ENCODE results near the gene RGS7. TPM values are rescaled to one million over a fixed set of nuclear protein-coding genes. Genes with fewer than 3 reads are reported as not detected.
A peak's percentile ranks its signal among the peaks of the same experiment; 100 is the strongest.

The RGS7 gene
- polyA plus RNA-seq, 3 donors from 2014 or later = not detected

- Mint-ChIP-seq H3K27me3 (ENCODE audit: low read depth in 3 of 3) (peaks cover 12 to 18% (median 13%) of the 10 kb centered on the region in 3 donors), H3K9me3 (peaks cover 0 to 11% (median 2%) of the 10 kb centered on the region in 6 donors), H3K27ac (no peak overlapping the region), H3K4me3 (peak overlapping the region in 4 of 5 donors; percentile 28 to 54 (median 42)), H3K36me3 (no peaks in the 10 kb centered on the region), H3K4me1 (peaks cover 1 to 4% of the 10 kb centered on the region in 2 donors)
- DNase-seq = no peak
Measured at GRCh38 chr1:241357366-241358340, 648 bp upstream of the RGS7 start.

- H3K27ac Mint-ChIP-seq = no peak overlapping the region
- peak overlapping the region in 2 of 5 donors; percentile 27 to 55 for H3K4me3 Mint-ChIP-seq
- peaks cover 1 to 4% of the 10 kb centered on the region in 2 donors for H3K4me1 Mint-ChIP-seq
- peaks cover 0 to 11% (median 2%) of the 10 kb centered on the region in 6 donors for H3K9me3 Mint-ChIP-seq
- H3K36me3 Mint-ChIP-seq = no peaks in the 10 kb centered on the region
- DNase-seq = no peak
- peaks cover 11 to 18% (median 12%) of the 10 kb centered on the region in 3 donors for H3K27me3 Mint-ChIP-seq (ENCODE audit: low read depth in 3 of 3)
Measured at GRCh38 chr1:241356187-241356518, 852 bp downstream of the RGS7 start.

GRCh38 chr1:241355311-241356010 is 1.5 kb downstream of the RGS7 start:
- Mint-ChIP-seq H3K27ac (no peak overlapping the region), H3K27me3 (ENCODE audit: low read depth in 3 of 3) (peaks cover 11 to 18% (median 12%) of the 10 kb centered on the region in 3 donors), H3K9me3 (peaks cover 0 to 11% (median 2%) of the 10 kb centered on the region in 6 donors), H3K4me1 (peaks cover 1 to 4% of the 10 kb centered on the region in 2 donors), H3K36me3 (no peaks in the 10 kb centered on the region), H3K4me3 (peak overlapping the region in 2 of 5 donors; percentile 32 to 38)
- DNase-seq = no peak

- H3K4me3 Mint-ChIP-seq = no peak overlapping the region
- peaks cover 5 to 14% (median 10%) of the 10 kb centered on the region in 3 donors for H3K27me3 Mint-ChIP-seq (ENCODE audit: low read depth in 3 of 3)
- H3K4me1 Mint-ChIP-seq = no peaks in the 10 kb centered on the region
- no peaks in the 10 kb centered on the region for H3K36me3 Mint-ChIP-seq
- DNase-seq = no peak
- no peak overlapping the region for H3K27ac Mint-ChIP-seq
- H3K9me3 Mint-ChIP-seq = peaks cover 0 to 11% (median 1%) of the 10 kb centered on the region in 6 donors
Measured at GRCh38 chr1:241352401-241352800, 4.6 kb downstream of the RGS7 start.

GRCh38 chr1:241351841-241352240 is 5.2 kb downstream of the RGS7 start:
- H3K27ac Mint-ChIP-seq = no peak overlapping the region
- peaks cover 4 to 14% (median 10%) of the 10 kb centered on the region in 3 donors for H3K27me3 Mint-ChIP-seq (ENCODE audit: low read depth in 3 of 3)
- H3K4me1 Mint-ChIP-seq = no peaks in the 10 kb centered on the region
- no peaks in the 10 kb centered on the region for H3K36me3 Mint-ChIP-seq
- DNase-seq = no peak
- peaks cover 0 to 11% (median 1%) of the 10 kb centered on the region in 6 donors for H3K9me3 Mint-ChIP-seq
- H3K4me3 Mint-ChIP-seq = no peak overlapping the region

- Mint-ChIP-seq H3K9me3 (peaks cover 0 to 8% (median 4%) of the 10 kb centered on the region in 6 donors), H3K4me1 (no peaks in the 10 kb centered on the region), H3K27ac (no peak overlapping the region), H3K27me3 (ENCODE audit: low read depth in 3 of 3) (peaks cover 0 to 2% (median 0%) of the 10 kb centered on the region in 3 donors), H3K36me3 (no peaks in the 10 kb centered on the region), H3K4me3 (no peak overlapping the region)
- no peak for DNase-seq
Measured at GRCh38 chr1:241343956-241344355, 13.0 kb downstream of the RGS7 start.

GRCh38 chr1:241336335-241336734 is 20.7 kb downstream of the RGS7 start:
- no peak for DNase-seq
- H3K4me1 Mint-ChIP-seq = no peaks in the 10 kb centered on the region
- no peak overlapping the region for H3K27ac Mint-ChIP-seq
- no peaks in the 10 kb centered on the region for H3K36me3 Mint-ChIP-seq
- no peaks in the 10 kb centered on the region for H3K27me3 Mint-ChIP-seq (ENCODE audit: low read depth in 3 of 3)
- H3K4me3 Mint-ChIP-seq = no peak overlapping the region
- peaks cover 0 to 8% (median 4%) of the 10 kb centered on the region in 6 donors for H3K9me3 Mint-ChIP-seq

- Mint-ChIP-seq H3K27me3 (ENCODE audit: low read depth in 3 of 3) (no peaks in the 10 kb centered on the region), H3K36me3 (no peaks in the 10 kb centered on the region), H3K4me1 (no peaks in the 10 kb centered on the region), H3K9me3 (peaks cover 0 to 8% (median 4%) of the 10 kb centered on the region in 6 donors), H3K4me3 (no peak overlapping the region), H3K27ac (no peak overlapping the region)
- DNase-seq = no peak
Measured at GRCh38 chr1:241332987-241333386, 24.0 kb downstream of the RGS7 start.

- Mint-ChIP-seq H3K4me1 (no peaks in the 10 kb centered on the region), H3K27ac (no peak overlapping the region), H3K4me3 (no peak overlapping the region), H3K9me3 (peaks cover 0 to 8% (median 3%) of the 10 kb centered on the region in 6 donors), H3K36me3 (no peaks in the 10 kb centered on the region), H3K27me3 (ENCODE audit: low read depth in 3 of 3) (no peaks in the 10 kb centered on the region)
- no peak for DNase-seq
Measured at GRCh38 chr1:241332037-241332409, 25.0 kb downstream of the RGS7 start.

- Mint-ChIP-seq H3K36me3 (no peaks in the 10 kb centered on the region), H3K27ac (no peak overlapping the region), H3K27me3 (ENCODE audit: low read depth in 3 of 3) (no peaks in the 10 kb centered on the region), H3K9me3 (peaks cover 0 to 9% (median 3%) of the 10 kb centered on the region in 6 donors), H3K4me3 (no peak overlapping the region), H3K4me1 (no peaks in the 10 kb centered on the region)
- DNase-seq = no peak
Measured at GRCh38 chr1:241331328-241332036, 25.5 kb downstream of the RGS7 start.

GRCh38 chr1:241330619-241331327 is 26.2 kb downstream of the RGS7 start:
- DNase-seq = no peak
- H3K4me3 Mint-ChIP-seq = no peak overlapping the region

GRCh38 chr1:241325456-241325855 is 31.5 kb downstream of the RGS7 start:
- H3K27ac Mint-ChIP-seq = no peak overlapping the region
- H3K36me3 Mint-ChIP-seq = no peaks in the 10 kb centered on the region
- H3K9me3 Mint-ChIP-seq = peaks cover 0 to 12% (median 5%) of the 10 kb centered on the region in 6 donors
- no peak for DNase-seq
- H3K4me3 Mint-ChIP-seq = no peak overlapping the region
- H3K4me1 Mint-ChIP-seq = no peaks in the 10 kb centered on the region
- peaks cover 0 to 1% (median 0%) of the 10 kb centered on the region in 3 donors for H3K27me3 Mint-ChIP-seq (ENCODE audit: low read depth in 3 of 3)

More at GRCh38 chr1:241330619-241331327, 26.2 kb downstream of the RGS7 start:
- Mint-ChIP-seq H3K36me3 (no peaks in the 10 kb centered on the region), H3K27ac (no peak overlapping the region), H3K27me3 (ENCODE audit: low read depth in 3 of 3) (no peaks in the 10 kb centered on the region), H3K4me1 (no peaks in the 10 kb centered on the region), H3K9me3 (peaks cover under 1 to 9% (median 4%) of the 10 kb centered on the region in 6 donors)

Measured in immature natural killer cell (primary cell).